ENCODE results near the gene CDK5R2. TPM values are rescaled to one million over a fixed set of nuclear protein-coding genes. Genes with fewer than 3 reads are reported as not detected.

Gene CDK5R2
- total RNA-seq, 1 donor from 2014 or later, result not detected

DNA sequence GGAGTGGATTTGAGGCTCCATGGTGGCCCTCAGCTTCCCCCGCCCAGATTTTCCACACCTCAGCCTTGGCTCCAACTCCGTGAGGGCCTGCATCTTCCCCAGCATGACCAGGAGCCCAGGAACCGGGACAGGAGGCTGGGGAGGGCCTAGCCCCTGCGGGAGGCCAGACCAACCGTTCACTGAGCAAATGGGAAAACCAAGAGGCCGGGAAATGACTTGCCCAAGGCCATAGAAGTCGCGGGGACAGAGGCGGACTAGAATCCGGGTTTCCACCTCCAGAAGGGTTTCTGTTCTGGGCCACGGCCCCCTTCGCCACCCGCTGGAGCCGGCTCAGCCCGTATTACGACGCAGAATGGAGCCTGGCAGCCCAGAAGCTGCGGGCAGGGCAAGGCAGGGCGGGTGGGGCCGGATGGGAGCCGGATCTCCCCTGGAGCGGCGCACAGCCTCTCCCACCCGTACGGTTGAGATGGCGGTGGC is 41.7 kb downstream of the CDK5R2 start:
- intact Hi-C loops (cut with DNase I), result no loop called here
- no peaks in the 10 kb centered on the region for H3K9me3 ChIP-seq
- TF ChIP-seq CTCF (IDR thresholded peaks at IDR 0.05), result no peak
- H3K4me3 ChIP-seq, result peak overlapping the region in 1 of 2 donors; percentile 2
- H3K4me1 ChIP-seq, result peaks cover 11 to 17% of the 10 kb centered on the region in 2 donors
- H3K36me3 ChIP-seq, result no peaks in the 10 kb centered on the region
- no peak overlapping the region for H3K27ac ChIP-seq
- no peak for DNase-seq (ENCODE audit: low spot score in 2 of 2)
- H3K27me3 ChIP-seq, result peaks cover 23% of the 10 kb centered on the region

DNA sequence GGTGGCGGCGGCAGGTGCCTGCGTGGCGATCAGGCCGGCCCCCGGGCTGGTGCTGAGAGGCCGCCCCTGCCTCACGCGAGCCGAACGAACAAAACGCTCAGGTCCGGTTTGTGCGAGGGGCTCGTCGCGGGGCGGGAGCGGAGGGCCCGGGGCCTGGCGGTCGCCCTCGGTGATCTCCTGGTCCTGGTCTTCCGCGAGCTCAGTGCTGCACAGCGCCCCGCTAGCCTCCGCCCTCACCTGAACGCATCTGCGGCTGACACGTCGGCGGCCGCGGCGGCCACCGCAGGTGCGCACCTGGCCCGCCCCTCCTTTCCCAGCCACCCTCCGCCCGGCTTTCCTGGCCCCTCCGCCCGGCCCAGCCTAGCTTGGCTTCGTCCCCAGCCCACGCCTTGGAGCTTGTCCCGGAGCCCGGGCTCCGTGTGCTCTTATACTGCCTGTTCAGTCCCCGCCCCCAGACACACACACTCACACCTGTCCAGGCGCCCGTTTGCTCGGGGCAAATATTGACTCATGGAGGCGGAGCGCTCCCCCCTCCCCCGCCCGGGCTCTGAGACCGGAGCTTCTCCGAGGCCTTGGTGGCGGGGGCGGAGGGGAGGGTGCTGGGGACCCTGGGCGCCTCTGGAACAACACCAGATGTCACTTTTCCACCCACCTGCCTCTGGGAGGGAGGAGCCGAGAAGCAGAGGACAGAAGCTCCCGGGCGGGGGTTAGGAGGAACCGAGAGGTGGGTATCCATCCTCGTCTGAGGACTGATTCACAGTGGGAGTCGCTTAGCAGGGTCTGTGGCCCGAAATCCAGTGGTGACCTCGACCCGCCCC is 42.3 kb downstream of the CDK5R2 start:
- DNase-seq (ENCODE audit: low spot score in 2 of 2), result no peak
- Histone ChIP-seq H3K27ac (no peak overlapping the region), H3K4me1 (peaks cover 11 to 15% of the 10 kb centered on the region in 2 donors), H3K9me3 (no peaks in the 10 kb centered on the region), H3K27me3 (peaks cover 23% of the 10 kb centered on the region), H3K36me3 (no peaks in the 10 kb centered on the region), H3K4me3 (peak overlapping the region; percentile 2 to 37)
- no peak for TF ChIP-seq CTCF (IDR thresholded peaks at IDR 0.05)
- intact Hi-C loops (cut with DNase I), result no loop called here

DNA sequence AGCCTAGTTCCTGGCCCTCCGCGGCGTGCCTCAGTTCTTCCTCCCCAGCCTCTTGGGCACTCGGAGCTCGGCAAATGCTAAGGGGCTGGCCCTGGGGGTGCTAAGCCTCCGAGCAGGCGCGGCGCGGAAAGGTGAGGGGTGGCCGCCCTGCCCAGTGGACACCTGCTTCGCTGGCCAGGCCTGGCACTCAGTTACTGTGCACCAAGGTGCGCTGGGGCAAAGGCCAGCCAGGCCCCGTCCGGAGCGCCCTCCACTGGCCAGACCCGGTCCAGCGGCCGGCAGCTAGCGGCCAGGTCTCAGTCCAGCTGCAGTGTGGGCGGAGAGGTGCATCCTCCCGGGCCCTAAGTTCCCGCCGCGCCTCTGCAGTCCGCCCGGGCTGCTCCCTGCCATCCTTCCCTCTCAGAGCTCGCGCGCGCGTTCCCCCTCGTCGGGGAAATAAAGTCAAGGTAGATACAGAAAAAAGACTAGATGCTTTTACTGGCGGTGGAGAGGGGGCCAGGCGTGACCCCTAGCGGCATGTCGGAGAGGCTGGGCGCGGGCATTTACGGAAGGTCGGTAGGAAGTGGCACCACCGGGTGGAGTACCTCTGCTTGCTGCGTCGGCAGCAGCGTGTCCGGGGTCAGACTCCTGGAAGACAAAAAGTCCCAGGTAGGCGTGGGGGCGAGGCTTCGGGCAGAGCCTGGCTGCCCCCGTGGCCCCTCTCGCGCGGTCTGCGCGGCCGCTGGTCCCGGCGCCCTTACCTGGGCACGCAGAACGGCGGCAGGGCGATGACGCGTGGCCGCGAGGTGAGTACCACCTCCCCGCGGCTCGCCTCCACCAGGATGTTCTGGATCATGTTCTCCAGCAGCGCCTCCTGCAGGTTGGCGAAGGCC is 43.2 kb downstream of the CDK5R2 start:
- Histone ChIP-seq H3K27me3 (peaks cover 23% of the 10 kb centered on the region), H3K36me3 (no peaks in the 10 kb centered on the region), H3K4me3 (peak overlapping the region; percentile 2 to 7), H3K27ac (no peak overlapping the region), H3K9me3 (no peaks in the 10 kb centered on the region), H3K4me1 (peaks cover 11 to 15% of the 10 kb centered on the region in 2 donors)
- peak; percentile 7 to 35 (median 18) for TF ChIP-seq CTCF (IDR thresholded peaks at IDR 0.05)
- intact Hi-C loops (cut with DNase I), result no loop called here
- DNase-seq (ENCODE audit: low spot score in 2 of 2), result no peak

GRCh38 chr2:219003267-219003634 is 43.8 kb downstream of the CDK5R2 start:
- peaks cover 11 to 15% of the 10 kb centered on the region in 2 donors for H3K4me1 ChIP-seq

More at GRCh38 chr2:219003267-219003634, 43.8 kb downstream of the CDK5R2 start:
- Histone ChIP-seq H3K27ac (no peak overlapping the region), H3K27me3 (peaks cover 23% of the 10 kb centered on the region), H3K36me3 (no peaks in the 10 kb centered on the region), H3K9me3 (no peaks in the 10 kb centered on the region), H3K4me3 (no peak overlapping the region)
- TF ChIP-seq CTCF (IDR thresholded peaks at IDR 0.05), result peak in 1 of 3 experiments; percentile 18
- intact Hi-C loops (cut with DNase I), result no loop called here
- no peak for DNase-seq (ENCODE audit: low spot score in 2 of 2)
